ENCODE data around the gene EXOC1L.

The EXOC1L gene

GRCh38 chr4:55819634-55820033 is at the start of gene EXOC1L:
TSS of gene EXOC1L (plus strand) at chr4:55819790. CDS start at chr4:55820027, 237 bp downstream.
- DNase-seq (ENCODE audit: low read depth in 2 of 2) = no peak

- DNase-seq (ENCODE audit: low read depth in 2 of 2) = no peak
Measured at GRCh38 chr4:55770662-55771061, 48.9 kb upstream of the EXOC1L start.

- DNase-seq (ENCODE audit: low read depth in 2 of 2) = no peak
Measured at GRCh38 chr4:55781341-55781740, 38.2 kb upstream of the EXOC1L start.

- no peak for DNase-seq (ENCODE audit: low read depth in 2 of 2)
Measured at GRCh38 chr4:55781812-55782211, 37.8 kb upstream of the EXOC1L start.

GRCh38 chr4:55783584-55783983 is 36.0 kb upstream of the EXOC1L start:
- DNase-seq (ENCODE audit: low read depth in 2 of 2) = no peak

GRCh38 chr4:55784747-55785146 is 34.8 kb upstream of the EXOC1L start:
- DNase-seq (ENCODE audit: low read depth in 2 of 2) = no peak

- no peak for DNase-seq (ENCODE audit: low read depth in 2 of 2)
Measured at GRCh38 chr4:55791666-55792065, 27.9 kb upstream of the EXOC1L start.

GRCh38 chr4:55793479-55793878 is 26.1 kb upstream of the EXOC1L start:
- no peak for DNase-seq (ENCODE audit: low read depth in 2 of 2)

GRCh38 chr4:55794053-55794452 is 25.5 kb upstream of the EXOC1L start:
- DNase-seq (ENCODE audit: low read depth in 2 of 2) = no peak

GRCh38 chr4:55795341-55795740 is 24.2 kb upstream of the EXOC1L start:
- no peak for DNase-seq (ENCODE audit: low read depth in 2 of 2)

GRCh38 chr4:55801498-55801897 is 18.1 kb upstream of the EXOC1L start:
- no peak for DNase-seq (ENCODE audit: low read depth in 2 of 2)

- DNase-seq (ENCODE audit: low read depth in 2 of 2) = no peak
Measured at GRCh38 chr4:55807556-55807955, 12.0 kb upstream of the EXOC1L start.

- no peak for DNase-seq (ENCODE audit: low read depth in 2 of 2)
Measured at GRCh38 chr4:55808186-55808585, 11.4 kb upstream of the EXOC1L start.

- DNase-seq (ENCODE audit: low read depth in 2 of 2) = no peak
Measured at GRCh38 chr4:55808632-55809031, 11.0 kb upstream of the EXOC1L start.

GRCh38 chr4:55817691-55818090 is 1.9 kb upstream of the EXOC1L start:
- no peak for DNase-seq (ENCODE audit: low read depth in 2 of 2)

GRCh38 chr4:55820279-55820678 is 689 bp downstream of the EXOC1L start:
- DNase-seq (ENCODE audit: low read depth in 2 of 2) = no peak

GRCh38 chr4:55822329-55822728 is 2.7 kb downstream of the EXOC1L start:
- no peak for DNase-seq (ENCODE audit: low read depth in 2 of 2)

GRCh38 chr4:55824865-55825264 is 5.3 kb downstream of the EXOC1L start:
- no peak for DNase-seq (ENCODE audit: low read depth in 2 of 2)

- DNase-seq (ENCODE audit: low read depth in 2 of 2) = no peak
Measured at GRCh38 chr4:55826986-55827385, 7.4 kb downstream of the EXOC1L start.

GRCh38 chr4:55827582-55827981 is 8.0 kb downstream of the EXOC1L start:
- no peak for DNase-seq (ENCODE audit: low read depth in 2 of 2)

- DNase-seq (ENCODE audit: low read depth in 2 of 2) = no peak
Measured at GRCh38 chr4:55830048-55830447, 10.5 kb downstream of the EXOC1L start.

- DNase-seq (ENCODE audit: low read depth in 2 of 2) = no peak
Measured at GRCh38 chr4:55830716-55831115, 11.1 kb downstream of the EXOC1L start.

GRCh38 chr4:55834086-55834795 is 14.7 kb downstream of the EXOC1L start:
- no peak for DNase-seq (ENCODE audit: low read depth in 2 of 2)

GRCh38 chr4:55837903-55838302 is 18.3 kb downstream of the EXOC1L start:
- DNase-seq (ENCODE audit: low read depth in 2 of 2) = no peak

Measured in activated CD4-positive, alpha-beta T cell treated with anti-CD3 and anti-CD28 coated beads for 24 hours (primary cell).